Measurements from ENCODE around the gene CHRNG.

The CHRNG gene

DNA sequence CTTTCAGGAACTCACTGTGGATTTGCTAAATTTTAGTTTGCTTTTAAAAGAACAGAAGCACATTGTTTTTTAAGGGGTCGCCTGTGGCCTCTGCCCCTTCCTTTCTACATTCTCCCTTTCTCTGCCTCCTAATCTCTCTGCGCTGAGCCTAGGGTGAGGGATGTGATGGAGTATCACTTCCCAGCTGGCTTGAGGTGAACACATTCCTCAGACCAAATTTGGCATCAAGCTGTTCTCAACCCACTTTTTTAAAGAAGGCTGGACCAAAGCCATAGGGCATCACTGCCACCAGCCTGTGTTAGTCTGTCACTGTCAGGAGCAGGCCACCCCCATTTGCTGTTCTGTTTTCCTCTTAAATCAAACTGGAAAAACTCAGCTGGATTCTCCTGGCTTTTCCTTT is 38.3 kb downstream of the CHRNG start:
- no peaks in the 10 kb centered on the region for H3K4me1 ChIP-seq (ENCODE audit: insufficient read depth, low read length)
- TF ChIP-seq, protein P1, sequence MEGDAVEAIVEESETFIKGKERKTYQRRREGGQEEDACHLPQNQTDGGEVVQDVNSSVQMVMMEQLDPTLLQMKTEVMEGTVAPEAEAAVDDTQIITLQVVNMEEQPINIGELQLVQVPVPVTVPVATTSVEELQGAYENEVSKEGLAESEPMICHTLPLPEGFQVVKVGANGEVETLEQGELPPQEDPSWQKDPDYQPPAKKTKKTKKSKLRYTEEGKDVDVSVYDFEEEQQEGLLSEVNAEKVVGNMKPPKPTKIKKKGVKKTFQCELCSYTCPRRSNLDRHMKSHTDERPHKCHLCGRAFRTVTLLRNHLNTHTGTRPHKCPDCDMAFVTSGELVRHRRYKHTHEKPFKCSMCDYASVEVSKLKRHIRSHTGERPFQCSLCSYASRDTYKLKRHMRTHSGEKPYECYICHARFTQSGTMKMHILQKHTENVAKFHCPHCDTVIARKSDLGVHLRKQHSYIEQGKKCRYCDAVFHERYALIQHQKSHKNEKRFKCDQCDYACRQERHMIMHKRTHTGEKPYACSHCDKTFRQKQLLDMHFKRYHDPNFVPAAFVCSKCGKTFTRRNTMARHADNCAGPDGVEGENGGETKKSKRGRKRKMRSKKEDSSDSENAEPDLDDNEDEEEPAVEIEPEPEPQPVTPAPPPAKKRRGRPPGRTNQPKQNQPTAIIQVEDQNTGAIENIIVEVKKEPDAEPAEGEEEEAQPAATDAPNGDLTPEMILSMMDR (IDR thresholded peaks at IDR 0.05; ENCODE audit: borderline replicate concordance, extremely low read depth, low read length, poor library complexity, severe bottlenecking) = no peak
- TF ChIP-seq EZH2 (IDR thresholded peaks at IDR 0.05; ENCODE audit: borderline replicate concordance, low read depth, low read length, severe bottlenecking) = no peak

DNA sequence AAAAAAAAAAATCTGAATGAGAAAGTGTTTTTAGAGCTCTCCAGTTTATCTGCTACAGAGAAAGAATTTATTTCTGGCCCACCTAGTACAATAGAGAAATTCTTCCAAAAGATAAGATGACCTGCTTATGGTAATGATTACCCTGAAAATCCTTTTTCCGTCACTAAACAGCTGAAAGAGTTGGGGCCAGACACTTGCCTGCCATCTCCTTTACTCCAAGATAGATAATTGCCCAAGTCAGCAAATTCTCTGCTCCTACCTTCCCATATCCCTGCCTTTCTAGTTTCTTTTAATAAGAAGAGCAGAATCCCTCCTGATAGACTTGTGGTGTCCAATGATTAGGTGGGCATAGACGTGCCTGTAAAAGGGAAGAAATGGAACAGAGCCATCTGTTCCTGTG is 39.1 kb downstream of the CHRNG start:
- no peaks in the 10 kb centered on the region for H3K27me3 ChIP-seq (ENCODE audit: insufficient read depth, low read length, poor library complexity)
- H3K4me1 ChIP-seq (ENCODE audit: insufficient read depth, low read length) = no peaks in the 10 kb centered on the region
- H3K79me2 ChIP-seq (ENCODE audit: insufficient read depth, low read length) = no peaks in the 10 kb centered on the region
- H3K27ac ChIP-seq (ENCODE audit: low read length) = no peak overlapping the region
- no peak overlapping the region for H3K4me2 ChIP-seq (ENCODE audit: insufficient read depth, low read length)
- no peak for ATAC-seq (ENCODE audit: insufficient read depth, low read depth)
- H3K9ac ChIP-seq (ENCODE audit: low read depth, low read length) = no peak overlapping the region
- H3K9me3 ChIP-seq (ENCODE audit: insufficient read depth, low read length, severe bottlenecking) = no peaks in the 10 kb centered on the region
- H2AFZ ChIP-seq (ENCODE audit: low read depth, low read length) = no peak overlapping the region
- peaks cover 30% of the 10 kb centered on the region for H3K36me3 ChIP-seq (ENCODE audit: insufficient read depth, low read length)
- H4K20me1 ChIP-seq (ENCODE audit: insufficient read depth, low read length) = no peaks in the 10 kb centered on the region
- H3K4me3 ChIP-seq (ENCODE audit: low read depth in 1 of 2, low read length in 2 of 2) = no peak overlapping the region
- no peak for DNase-seq
- TF ChIP-seq EZH2 (IDR thresholded peaks at IDR 0.05; ENCODE audit: borderline replicate concordance, low read depth, low read length, severe bottlenecking) = no peak
- TF ChIP-seq, protein P1 (IDR thresholded peaks at IDR 0.05; ENCODE audit: borderline replicate concordance, extremely low read depth, low read length, poor library complexity, severe bottlenecking) = no peak

More for the DNA sequence above, 38.3 kb downstream of the CHRNG start:
- DNase-seq = no peak
- no peaks in the 10 kb centered on the region for H3K27me3 ChIP-seq (ENCODE audit: insufficient read depth, low read length, poor library complexity)
- H3K36me3 ChIP-seq (ENCODE audit: insufficient read depth, low read length) = peaks cover 36% of the 10 kb centered on the region
- no peak overlapping the region for H3K4me3 ChIP-seq (ENCODE audit: low read depth in 1 of 2, low read length in 2 of 2)
- no peaks in the 10 kb centered on the region for H3K79me2 ChIP-seq (ENCODE audit: insufficient read depth, low read length)
- H4K20me1 ChIP-seq (ENCODE audit: insufficient read depth, low read length) = no peaks in the 10 kb centered on the region
- H3K9me3 ChIP-seq (ENCODE audit: insufficient read depth, low read length, severe bottlenecking) = no peaks in the 10 kb centered on the region
- no peak overlapping the region for H3K9ac ChIP-seq (ENCODE audit: low read depth, low read length)
- no peak overlapping the region for H3K27ac ChIP-seq (ENCODE audit: low read length)
- H3K4me2 ChIP-seq (ENCODE audit: insufficient read depth, low read length) = no peak overlapping the region
- ATAC-seq (ENCODE audit: insufficient read depth, low read depth) = no peak
- no peak overlapping the region for H2AFZ ChIP-seq (ENCODE audit: low read depth, low read length)

DNA sequence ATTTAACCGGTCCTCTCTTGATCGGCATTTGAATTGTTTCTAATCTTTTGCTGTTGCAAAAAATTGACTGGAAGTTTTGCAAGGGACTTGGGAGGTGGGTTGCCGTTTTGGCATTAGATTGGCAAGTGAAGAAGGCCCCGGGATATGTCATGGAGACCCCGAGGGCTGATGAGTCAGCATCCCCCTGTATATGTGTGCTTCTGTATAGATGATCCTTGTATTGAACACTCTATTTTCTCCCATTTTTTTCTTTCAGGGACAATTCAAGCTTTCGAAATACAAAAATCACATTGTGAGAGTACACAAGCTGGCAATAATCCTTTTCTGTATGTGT is 41.1 kb downstream of the CHRNG start:
- no peaks in the 10 kb centered on the region for H3K4me1 ChIP-seq (ENCODE audit: insufficient read depth, low read length)
- H2AFZ ChIP-seq (ENCODE audit: low read depth, low read length) = no peak overlapping the region
- ATAC-seq (ENCODE audit: insufficient read depth, low read depth) (no peak), DNase-seq (no peak)
- H3K4me2 ChIP-seq (ENCODE audit: insufficient read depth, low read length) = no peak overlapping the region
- H3K9ac ChIP-seq (ENCODE audit: low read depth, low read length) = no peak overlapping the region
- peaks cover 17% of the 10 kb centered on the region for H3K36me3 ChIP-seq (ENCODE audit: insufficient read depth, low read length)
- no peak for TF ChIP-seq EZH2 (IDR thresholded peaks at IDR 0.05; ENCODE audit: borderline replicate concordance, low read depth, low read length, severe bottlenecking)
- TF ChIP-seq, protein P1 (IDR thresholded peaks at IDR 0.05; ENCODE audit: borderline replicate concordance, extremely low read depth, low read length, poor library complexity, severe bottlenecking) = no peak
- H4K20me1 ChIP-seq (ENCODE audit: insufficient read depth, low read length) = no peaks in the 10 kb centered on the region
- H3K79me2 ChIP-seq (ENCODE audit: insufficient read depth, low read length) = no peaks in the 10 kb centered on the region
- no peak overlapping the region for H3K4me3 ChIP-seq (ENCODE audit: low read depth in 1 of 2, low read length in 2 of 2)
- H3K27me3 ChIP-seq (ENCODE audit: insufficient read depth, low read length, poor library complexity) = no peaks in the 10 kb centered on the region
- H3K9me3 ChIP-seq (ENCODE audit: insufficient read depth, low read length, severe bottlenecking) = no peaks in the 10 kb centered on the region
- H3K27ac ChIP-seq (ENCODE audit: low read length) = no peak overlapping the region

DNA sequence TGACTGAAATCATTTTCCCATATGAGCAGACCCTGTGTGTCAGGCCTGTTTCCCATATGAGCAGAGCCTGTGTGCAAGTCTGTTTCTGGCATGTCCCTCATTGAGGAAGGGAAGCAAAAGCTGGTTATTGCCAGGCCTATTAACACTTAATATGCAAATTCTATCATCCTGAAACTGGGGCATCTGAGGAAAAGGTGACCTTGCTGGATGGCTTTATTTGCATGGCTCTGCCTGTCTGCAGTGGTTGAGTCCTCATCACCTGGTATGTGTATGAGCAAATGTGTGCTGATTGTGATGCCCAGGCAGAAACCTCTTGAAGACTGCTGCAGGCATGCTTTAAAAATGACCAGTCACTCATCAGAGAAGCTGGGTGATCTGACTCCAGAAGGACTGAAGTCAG is 42.2 kb downstream of the CHRNG start:
- Histone ChIP-seq H3K79me2 (ENCODE audit: insufficient read depth, low read length) (no peaks in the 10 kb centered on the region), H3K4me2 (ENCODE audit: insufficient read depth, low read length) (no peak overlapping the region), H3K27me3 (ENCODE audit: insufficient read depth, low read length, poor library complexity) (no peaks in the 10 kb centered on the region), H3K4me1 (ENCODE audit: insufficient read depth, low read length) (no peaks in the 10 kb centered on the region), H4K20me1 (ENCODE audit: insufficient read depth, low read length) (no peaks in the 10 kb centered on the region), H2AFZ (ENCODE audit: low read depth, low read length) (no peak overlapping the region), H3K36me3 (ENCODE audit: insufficient read depth, low read length) (peaks cover 17% of the 10 kb centered on the region), H3K9ac (ENCODE audit: low read depth, low read length) (no peak overlapping the region), H3K27ac (ENCODE audit: low read length) (no peak overlapping the region), H3K4me3 (ENCODE audit: low read depth in 1 of 2, low read length in 2 of 2) (no peak overlapping the region), H3K9me3 (ENCODE audit: insufficient read depth, low read length, severe bottlenecking) (no peaks in the 10 kb centered on the region)
- ATAC-seq (ENCODE audit: insufficient read depth, low read depth) = no peak
- TF ChIP-seq, protein P1 (IDR thresholded peaks at IDR 0.05; ENCODE audit: borderline replicate concordance, extremely low read depth, low read length, poor library complexity, severe bottlenecking) = no peak
- TF ChIP-seq EZH2 (IDR thresholded peaks at IDR 0.05; ENCODE audit: borderline replicate concordance, low read depth, low read length, severe bottlenecking) = no peak
- DNase-seq = no peak
